Bronchial epithelial cell (primary cell): ENCODE results near the gene RPUSD2. TPM values are rescaled to one million over a fixed set of nuclear protein-coding genes. Genes with fewer than 3 reads are reported as not detected.

Experiments
- DNase-seq: peaks from one replicate; pipeline ENCODE4 v3.0.0-alpha.2; 2010; ENCODE audit warnings: low read depth
- FAIRE-seq: peaks from 2 replicates; lab custom pipeline; 2011; peaks lifted over from hg19 to GRCh38; lab: Jason Lieb, UNC
- H3K27me3 ChIP-seq: 2 replicates; pipeline ENCODE4 v1.5.1; 2011; ENCODE audit warnings: low read length; ENCODE audit not compliant: control insufficient read depth, insufficient read depth
- H3K36me3 ChIP-seq: 2 replicates; pipeline ENCODE4 v1.5.1; 2011; ENCODE audit warnings: low read length; ENCODE audit not compliant: control insufficient read depth, insufficient read depth
- H3K4me3 ChIP-seq: 2 replicates; pipeline ENCODE4 v1.5.1; 2011; ENCODE audit warnings: mild to moderate bottlenecking, low read depth, low read length, control low read depth
- total RNA-seq: library from RNA; depleted of rRNA; stranded (reverse); fragments of >200 nt; gene quantifications from 2 replicates; pipeline ENCODE4 v1.2.1, GENCODE V29; 2014
- TF ChIP-seq, protein P1 (sequence below): IDR thresholded peaks from 2 replicates; pipeline ENCODE4 v1.5.1; 2011; ENCODE audit warnings: mild to moderate bottlenecking, moderate library complexity, low read length, control low read depth, inconsistent platforms; ENCODE audit not compliant: insufficient read depth, severe bottlenecking

Gene RPUSD2
- total RNA-seq, 1 donor from 2014 or later, result 18.4 TPM

DNA sequence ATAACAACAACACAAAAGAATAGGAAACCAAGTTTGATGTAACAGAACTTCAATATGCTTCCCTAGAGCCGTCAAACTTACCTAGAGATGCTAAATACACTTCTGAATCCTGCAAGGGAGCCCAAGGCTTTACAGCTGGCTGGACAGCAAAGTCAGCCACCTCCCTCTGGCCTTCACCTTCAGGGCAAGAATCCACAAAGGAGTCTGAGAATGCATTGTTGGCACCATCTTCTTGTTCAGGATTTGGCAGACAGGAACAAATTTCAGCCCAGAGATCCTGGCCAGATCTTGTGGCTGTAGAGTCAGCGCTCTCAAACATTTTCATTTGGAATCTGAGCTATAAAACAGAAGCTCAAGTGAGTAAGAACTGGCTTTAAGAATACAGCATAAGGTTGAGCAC, 6.4 kb upstream of the RPUSD2 start:
- no peak for FAIRE-seq
- H3K27me3 ChIP-seq, result no peaks in the 10 kb centered on the region
- DNase-seq, result no peak
- TF ChIP-seq, protein P1, sequence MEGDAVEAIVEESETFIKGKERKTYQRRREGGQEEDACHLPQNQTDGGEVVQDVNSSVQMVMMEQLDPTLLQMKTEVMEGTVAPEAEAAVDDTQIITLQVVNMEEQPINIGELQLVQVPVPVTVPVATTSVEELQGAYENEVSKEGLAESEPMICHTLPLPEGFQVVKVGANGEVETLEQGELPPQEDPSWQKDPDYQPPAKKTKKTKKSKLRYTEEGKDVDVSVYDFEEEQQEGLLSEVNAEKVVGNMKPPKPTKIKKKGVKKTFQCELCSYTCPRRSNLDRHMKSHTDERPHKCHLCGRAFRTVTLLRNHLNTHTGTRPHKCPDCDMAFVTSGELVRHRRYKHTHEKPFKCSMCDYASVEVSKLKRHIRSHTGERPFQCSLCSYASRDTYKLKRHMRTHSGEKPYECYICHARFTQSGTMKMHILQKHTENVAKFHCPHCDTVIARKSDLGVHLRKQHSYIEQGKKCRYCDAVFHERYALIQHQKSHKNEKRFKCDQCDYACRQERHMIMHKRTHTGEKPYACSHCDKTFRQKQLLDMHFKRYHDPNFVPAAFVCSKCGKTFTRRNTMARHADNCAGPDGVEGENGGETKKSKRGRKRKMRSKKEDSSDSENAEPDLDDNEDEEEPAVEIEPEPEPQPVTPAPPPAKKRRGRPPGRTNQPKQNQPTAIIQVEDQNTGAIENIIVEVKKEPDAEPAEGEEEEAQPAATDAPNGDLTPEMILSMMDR, result no peak
- peaks cover 1% of the 10 kb centered on the region for H3K36me3 ChIP-seq
- H3K4me3 ChIP-seq, result no peak overlapping the region

DNA sequence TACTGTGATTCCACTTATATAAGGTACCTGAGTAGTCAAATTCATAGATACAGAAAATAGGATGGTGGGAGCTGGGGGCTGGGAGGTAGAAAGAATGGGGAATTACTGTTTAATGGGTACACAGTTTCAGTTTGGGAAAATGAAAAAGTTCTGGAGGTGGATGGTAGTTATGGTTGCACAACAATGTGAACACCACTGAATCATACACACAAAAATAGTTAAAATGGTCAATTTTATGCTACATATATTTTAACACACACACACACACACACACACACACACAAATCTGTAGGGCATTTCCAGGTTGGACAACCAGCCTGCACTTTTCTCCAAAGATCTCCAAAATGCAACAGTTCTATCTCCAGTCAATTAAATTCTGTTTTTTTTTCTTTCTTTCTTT, 5.7 kb upstream of the RPUSD2 start:
- Histone ChIP-seq H3K36me3 (peaks cover 1% of the 10 kb centered on the region), H3K4me3 (no peak overlapping the region), H3K27me3 (no peaks in the 10 kb centered on the region)
- no peak for DNase-seq
- FAIRE-seq, result no peak
- TF ChIP-seq, protein P1, result no peak

DNA sequence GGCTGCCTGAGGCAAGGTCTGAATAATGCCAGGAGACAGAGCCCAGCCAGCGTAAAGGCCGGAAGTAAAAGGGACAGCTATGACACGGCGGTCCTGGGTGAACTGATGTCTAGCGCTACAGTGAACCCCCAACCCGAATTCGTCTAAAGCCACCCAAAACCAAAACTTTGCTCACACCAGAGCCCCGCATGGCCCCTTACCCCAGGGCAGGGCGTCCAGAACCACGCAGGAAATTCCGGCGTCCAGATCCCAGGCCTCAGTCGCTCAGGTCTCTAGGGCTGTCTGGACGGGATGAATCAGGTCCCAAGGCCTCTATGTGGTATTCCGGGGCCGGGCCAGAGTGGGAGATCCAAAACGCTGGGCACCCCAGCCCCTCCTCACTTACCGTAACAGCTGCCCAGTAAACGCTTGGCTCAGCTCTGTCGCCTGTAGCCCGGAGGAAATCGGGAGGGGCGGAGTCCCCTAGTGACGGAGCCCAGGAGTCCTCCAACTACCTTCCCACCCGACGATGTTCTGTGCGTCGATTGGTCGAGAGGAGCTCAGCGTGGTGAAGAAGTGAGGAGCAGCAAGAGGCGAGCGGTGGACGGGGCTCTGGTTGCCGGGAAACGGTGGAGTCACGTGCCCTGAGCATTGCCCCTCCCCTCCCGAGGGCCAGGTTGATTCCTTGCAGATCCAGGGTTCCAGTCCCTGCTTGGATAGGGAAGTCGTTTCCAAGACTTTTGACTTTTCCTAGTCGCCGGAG, 4.3 kb upstream of the RPUSD2 start, which contains the start of gene CCDC32:
TSS of gene CCDC32 (minus strand) at position 452 of the 742 bp plus-strand sequence. CDS start 2,027 bp downstream, outside the sequence.
- DNase-seq (peak; percentile 98), FAIRE-seq (peak; percentile 40)
- TF ChIP-seq, protein P1, result no peak
- peak within 1 kb of the TSS; percentile 92 for H3K4me3 ChIP-seq
- H3K27me3 ChIP-seq, result no peaks in the 10 kb centered on the region
- peaks cover 1% of the 10 kb centered on the region for H3K36me3 ChIP-seq

DNA sequence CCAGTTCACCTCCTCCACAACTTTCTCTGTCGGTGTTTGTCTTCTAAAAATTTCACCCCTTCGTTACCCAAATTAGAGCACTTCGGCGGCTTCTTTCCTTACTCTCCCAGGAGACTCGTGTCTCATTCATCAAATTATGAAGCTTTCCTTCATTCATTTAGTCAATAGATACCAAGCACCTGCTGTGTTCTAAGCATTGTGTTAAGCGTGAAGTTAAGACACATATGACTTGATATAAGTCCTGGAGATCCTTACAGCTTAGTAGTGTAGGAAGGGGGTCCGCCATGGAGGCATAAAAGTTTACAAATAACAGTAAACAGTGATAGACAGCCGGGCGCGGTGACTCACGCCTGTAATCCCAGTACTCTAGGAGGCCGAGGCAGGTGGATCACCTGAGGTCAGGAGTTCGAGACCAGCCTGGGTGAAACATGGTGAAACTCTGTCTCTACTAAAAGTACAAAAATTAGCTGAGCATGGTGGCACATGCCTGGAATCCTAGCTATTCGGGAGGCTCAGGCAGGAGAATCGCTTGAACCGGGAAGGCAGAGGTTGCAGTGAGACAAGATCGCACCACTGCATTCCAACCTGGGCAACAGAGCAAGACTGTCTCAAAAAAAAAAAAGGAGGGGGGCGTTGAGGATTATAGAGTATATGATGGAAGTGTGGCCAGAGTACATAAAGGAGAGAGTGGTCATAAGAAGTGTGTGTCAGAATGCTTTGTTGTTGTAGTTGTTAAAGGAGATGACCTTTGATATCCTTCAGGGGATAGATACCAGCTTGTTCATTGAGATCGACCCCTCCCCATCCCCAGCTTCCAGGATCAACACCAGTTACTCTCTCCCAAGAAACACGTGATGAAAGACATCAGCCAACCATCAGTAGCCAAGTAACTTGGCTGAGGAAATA, 3.5 kb upstream of the RPUSD2 start:
- TF ChIP-seq, protein P1, result no peak
- DNase-seq (no peak), FAIRE-seq (no peak)
- no peaks in the 10 kb centered on the region for H3K27me3 ChIP-seq
- peak overlapping the region; percentile 92 for H3K4me3 ChIP-seq
- peaks cover 1% of the 10 kb centered on the region for H3K36me3 ChIP-seq

DNA sequence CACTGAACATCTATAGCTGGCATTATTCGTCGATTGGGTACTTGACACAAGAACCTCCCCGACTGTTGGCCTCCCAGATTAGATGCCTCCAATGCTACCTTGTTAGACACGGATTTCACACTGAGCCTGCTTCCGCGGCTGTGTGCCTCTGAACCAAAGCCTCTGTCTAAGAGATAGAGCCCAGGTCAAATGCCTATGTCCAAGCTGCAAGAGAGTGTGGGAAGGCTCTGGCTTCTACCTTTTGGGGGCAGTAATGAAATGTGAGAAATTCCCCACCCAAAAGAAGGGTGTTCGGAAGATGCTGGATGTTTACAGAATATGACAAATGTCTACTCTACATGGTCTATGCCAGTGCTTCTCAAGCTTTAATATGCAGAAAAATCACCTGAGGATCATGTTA, 2.0 kb upstream of the RPUSD2 start:
- Histone ChIP-seq H3K36me3 (peaks cover 2% of the 10 kb centered on the region), H3K4me3 (no peak overlapping the region), H3K27me3 (no peaks in the 10 kb centered on the region)
- TF ChIP-seq, protein P1, result peak; percentile 21
- peak; percentile 21 for DNase-seq
- FAIRE-seq, result no peak
